Activated T-helper 17 cell treated with anti-CD3 and anti-CD28 coated beads, Interleukin-2, amount 50 U/mL, for 72 hours (primary cell): ENCODE results near the gene MRPS16. TPM values are rescaled to one million over a fixed set of nuclear protein-coding genes. Genes with fewer than 3 reads are reported as not detected.

Experiments used
- total RNA-seq, 2 donors: library from RNA; stranded (reverse); gene quantifications; one replicate each; pipeline ENCODE4 v1.2.3, GENCODE V29; 2022

MRPS16 gene
- total RNA-seq, 2 donors from 2014 or later, result 69.5 to 112 TPM

Other genes starting within 250 kb of the MRPS16 start
- 100 to 1,000 TPM in 1 of 2 donors, 10 to 100 TPM in 1; 56.6 to 145 TPM for gene P4HA1, start 155.8 kb downstream of the MRPS16 start, total RNA-seq
- 1 to 10 TPM in 1 of 2 donors, under 1 TPM in 1; 0.91 to 1.3 TPM for gene NUDT13, start 142.2 kb downstream of the MRPS16 start, total RNA-seq
- gene ECD, start 84.6 kb downstream of the MRPS16 start, total RNA-seq, result 10 to 100 TPM; 27.8 to 29.6 TPM
- 10 to 100 TPM; 12.6 to 20.8 TPM for gene FAM149B1, start 84.5 kb downstream of the MRPS16 start, total RNA-seq
- 10 to 100 TPM; 43.5 to 68.1 TPM for gene DNAJC9, start 5.4 kb downstream of the MRPS16 start, total RNA-seq
- under 1 TPM; 0.73 to 0.74 TPM for gene CFAP70, start 106.2 kb upstream of the MRPS16 start, total RNA-seq
- 100 to 1,000 TPM in 1 of 2 donors, 10 to 100 TPM in 1; 90.1 to 133 TPM for gene ANXA7, start 161.4 kb upstream of the MRPS16 start, total RNA-seq
- 1 to 10 TPM; 4.9 to 7.3 TPM for gene MSS51, start 180.9 kb upstream of the MRPS16 start, total RNA-seq
- 10 to 100 TPM; 43.9 to 50.1 TPM for gene PPP3CB, start 243.4 kb upstream of the MRPS16 start, total RNA-seq